Measurements from ENCODE around the gene TRPC4AP. TPM values are rescaled to one million over a fixed set of nuclear protein-coding genes. Genes with fewer than 3 reads are reported as not detected.

Gene TRPC4AP
- total RNA-seq, 4 donors from 2014 or later: 35.2 to 50.4 (median 47.2) TPM

GRCh38 chr20:35003211-35004031, 89.2 kb downstream of the TRPC4AP start:
- Histone ChIP-seq H3K27me3 (no peaks in the 10 kb centered on the region), H3K9me3 (no peaks in the 10 kb centered on the region), H3K36me3 (peaks cover 70 to 100% (median 78%) of the 10 kb centered on the region in 3 donors), H3K27ac (no peak overlapping the region), H3K4me3 (no peak overlapping the region), H3K4me1 (peaks cover 0 to under 1% (median 0%) of the 10 kb centered on the region in 3 donors)
- WGBS, 2 donors: 100% methylated on average over 2 of the region's 25 CpGs
- TF ChIP-seq CTCF (IDR thresholded peaks at IDR 0.05) (no peak), POLR2A (IDR thresholded peaks at IDR 0.05) (no peak)
- DNase-seq: no peak
- intact Hi-C loops (cut with DNase I): no loop called here

- peaks cover 62 to 99% (median 74%) of the 10 kb centered on the region in 3 donors for H3K36me3 ChIP-seq
- H3K27me3 ChIP-seq: no peaks in the 10 kb centered on the region
- no peaks in the 10 kb centered on the region for H3K9me3 ChIP-seq
- intact Hi-C loops (cut with DNase I): no loop called here
- H3K4me3 ChIP-seq: no peak overlapping the region
- WGBS, 2 donors: 84 to 100% methylated on average over 1 to 5 of the region's 10 CpGs
- H3K27ac ChIP-seq: no peak overlapping the region
- no peak for DNase-seq
- TF ChIP-seq CTCF (IDR thresholded peaks at IDR 0.05) (no peak), POLR2A (IDR thresholded peaks at IDR 0.05) (no peak)
- peaks cover 0 to 3% (median 0%) of the 10 kb centered on the region in 3 donors for H3K4me1 ChIP-seq
These were observed 90.0 kb downstream of the TRPC4AP start for GRCh38 chr20:35002426-35003210.

- peaks cover 58 to 97% (median 68%) of the 10 kb centered on the region in 3 donors for H3K36me3 ChIP-seq
- 77 to 91% methylated on average over 3 to 11 of the region's 15 CpGs for WGBS, 2 donors
- H3K9me3 ChIP-seq: no peaks in the 10 kb centered on the region
- intact Hi-C loops (cut with DNase I): no loop called here
- DNase-seq: no peak
- H3K4me3 ChIP-seq: no peak overlapping the region
- H3K27me3 ChIP-seq: no peaks in the 10 kb centered on the region
- H3K27ac ChIP-seq: no peak overlapping the region
- H3K4me1 ChIP-seq: peaks cover 0 to 11% (median 0%) of the 10 kb centered on the region in 3 donors
- TF ChIP-seq POLR2A (IDR thresholded peaks at IDR 0.05): no peak
- peak in 2 of 6 experiments; percentile 16 to 47 for TF ChIP-seq CTCF (IDR thresholded peaks at IDR 0.05)
These were observed 90.8 kb downstream of the TRPC4AP start for GRCh38 chr20:35001596-35002362.

GRCh38 chr20:35000922-35001595, 91.5 kb downstream of the TRPC4AP start:
- no peak for DNase-seq
- 89 to 90% methylated on average over 16 to 21 of the region's 28 CpGs for WGBS, 2 donors
- Histone ChIP-seq H3K27ac (no peak overlapping the region), H3K36me3 (peaks cover 56 to 97% (median 63%) of the 10 kb centered on the region in 3 donors), H3K4me1 (peaks cover 0 to 11% (median 0%) of the 10 kb centered on the region in 3 donors), H3K4me3 (no peak overlapping the region), H3K9me3 (no peaks in the 10 kb centered on the region), H3K27me3 (no peaks in the 10 kb centered on the region)
- no peak for TF ChIP-seq POLR2A (IDR thresholded peaks at IDR 0.05)
- no peak for TF ChIP-seq CTCF (IDR thresholded peaks at IDR 0.05)
- intact Hi-C loops (cut with DNase I): no loop called here

Measured in esophagus squamous epithelium (tissue), 5 donors.